DLD1 (cell line): Measurements from ENCODE around the gene GYG2.
"Not testable (repeated sequence)": the region's sequence is repeated elsewhere in the genome, so short reads cannot be mapped to it uniquely, and the experiment has no call there.

ENCODE experiments used
- in situ Hi-C: cut with HindIII; loops from 2 replicates; pipeline ENCODE4 v1.10.0; 2017; ENCODE audit warnings: low sequenced_read_pairs

GYG2 gene

DNA sequence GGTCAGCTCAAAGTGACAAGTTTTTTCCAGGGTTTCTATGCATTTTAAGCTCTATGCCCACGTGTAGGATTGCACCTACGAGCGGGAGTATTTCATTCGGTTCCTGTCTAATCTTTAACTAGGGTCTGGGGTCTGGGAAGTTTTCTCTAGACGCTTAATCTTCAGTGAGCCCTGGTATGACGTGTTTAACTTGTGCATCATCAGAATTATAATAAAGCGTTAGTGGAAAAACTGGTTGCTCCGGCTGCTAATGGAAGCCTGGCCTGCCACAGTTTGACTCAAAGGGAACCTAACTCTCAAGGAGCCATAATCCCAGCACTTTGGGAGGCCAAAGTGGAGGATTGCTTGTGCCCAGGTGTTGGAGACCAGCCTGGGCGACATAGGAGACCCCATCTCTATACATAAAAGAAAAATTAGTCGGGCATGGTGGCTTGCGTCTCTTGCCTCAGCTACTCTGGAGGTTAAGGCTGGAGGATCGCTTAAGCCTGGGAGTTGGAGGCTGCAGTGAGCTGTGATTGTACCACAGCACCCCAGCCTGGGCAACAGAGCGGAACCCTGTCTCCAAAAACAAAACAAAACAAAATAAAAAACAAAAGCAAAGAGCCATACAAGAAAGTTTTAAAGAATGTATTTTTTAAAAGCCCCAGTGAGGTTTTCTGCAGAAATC, 70.2 kb downstream of the GYG2 start:
- in situ Hi-C loops: no loop called here

GRCh38 chrX:2901367-2902036, 72.8 kb downstream of the GYG2 start:
- in situ Hi-C loops: no loop called here

DNA sequence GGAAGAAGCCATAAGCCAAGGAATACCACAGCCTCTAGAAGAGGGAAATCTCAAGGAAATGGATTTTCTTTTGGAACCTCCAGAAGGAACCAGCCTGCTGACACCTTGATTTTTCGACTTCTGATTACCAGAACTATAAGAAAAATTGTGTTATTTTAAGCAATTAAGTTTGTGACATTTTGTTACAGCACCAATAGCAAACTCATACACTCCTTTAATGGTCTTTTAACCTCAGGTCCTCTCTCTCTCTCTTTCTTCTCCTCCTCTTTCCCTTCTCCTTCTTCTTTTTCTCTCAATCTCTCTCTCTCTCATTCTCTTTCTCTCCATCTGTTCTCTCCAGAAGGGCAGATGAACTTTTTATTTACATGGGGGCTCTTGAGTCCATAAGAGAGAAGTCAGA, 74.1 kb downstream of the GYG2 start:
- in situ Hi-C loops: no loop called here

GRCh38 chrX:2903366-2903765, 74.6 kb downstream of the GYG2 start:
- in situ Hi-C loops: no loop called here

GRCh38 chrX:2907295-2907694, 78.6 kb downstream of the GYG2 start:
- in situ Hi-C loops: no loop called here

DNA sequence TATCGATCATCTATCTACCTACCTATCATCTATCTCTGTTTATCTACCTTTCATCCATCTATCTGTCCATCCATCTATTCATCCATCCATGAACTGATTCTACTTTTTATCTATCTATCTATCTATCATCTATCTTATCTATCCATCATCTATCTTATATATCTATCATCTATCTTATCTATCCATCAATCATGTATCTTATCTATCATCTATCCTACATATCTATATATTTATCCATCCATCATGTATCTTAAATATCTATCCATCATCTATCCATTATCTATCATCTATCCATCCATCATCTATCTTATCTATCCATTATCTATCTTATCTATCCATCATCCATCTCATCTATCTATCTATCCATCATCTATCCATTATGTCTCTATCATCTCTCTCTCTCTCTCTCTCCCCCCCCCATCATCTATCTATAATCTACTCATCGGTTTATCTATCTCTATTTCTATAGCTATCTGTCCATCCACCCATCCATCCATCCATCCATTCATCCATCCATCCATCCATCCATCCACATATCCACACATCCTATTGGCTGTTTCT, 79.5 kb downstream of the GYG2 start:
- in situ Hi-C loops: no loop called here

DNA sequence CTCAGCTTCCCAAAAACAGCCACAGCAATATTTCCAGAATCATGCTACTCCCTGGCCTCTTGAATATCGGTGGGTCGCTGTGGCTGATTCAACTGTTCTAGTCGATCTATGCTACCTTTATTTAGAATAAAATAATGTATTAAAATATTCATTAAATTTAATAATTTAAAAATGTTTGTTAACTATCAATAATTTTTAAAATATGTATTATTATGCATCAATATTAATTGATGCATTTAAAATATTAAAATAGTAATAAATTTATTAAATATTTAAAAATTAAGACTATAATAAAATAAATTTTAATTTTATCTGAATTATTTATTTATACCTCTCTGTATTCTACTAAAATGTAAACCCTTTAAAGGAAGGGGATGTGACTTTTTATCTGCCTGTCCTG, 81.4 kb downstream of the GYG2 start:
- in situ Hi-C loops: no loop called here

DNA sequence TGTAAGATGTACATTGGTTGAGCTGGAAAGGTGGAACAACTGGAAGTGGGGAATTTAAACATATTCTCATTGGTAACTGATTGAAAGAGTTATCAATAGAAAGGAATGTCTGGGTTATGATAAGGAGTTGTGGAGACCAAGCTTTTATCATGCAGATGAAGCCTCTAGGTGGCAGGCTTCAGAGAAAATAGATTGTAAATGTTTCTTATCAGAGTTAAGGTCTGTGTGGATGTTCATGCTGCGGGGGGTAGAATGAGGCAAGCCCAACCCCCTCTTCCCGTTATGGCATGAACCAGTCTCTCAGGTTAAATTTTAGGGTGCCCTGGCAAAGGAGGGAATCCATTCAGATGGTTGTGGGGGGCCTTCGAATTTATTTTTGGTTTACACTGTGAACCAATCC, 84.4 kb downstream of the GYG2 start:
- in situ Hi-C loops: no loop called here

DNA sequence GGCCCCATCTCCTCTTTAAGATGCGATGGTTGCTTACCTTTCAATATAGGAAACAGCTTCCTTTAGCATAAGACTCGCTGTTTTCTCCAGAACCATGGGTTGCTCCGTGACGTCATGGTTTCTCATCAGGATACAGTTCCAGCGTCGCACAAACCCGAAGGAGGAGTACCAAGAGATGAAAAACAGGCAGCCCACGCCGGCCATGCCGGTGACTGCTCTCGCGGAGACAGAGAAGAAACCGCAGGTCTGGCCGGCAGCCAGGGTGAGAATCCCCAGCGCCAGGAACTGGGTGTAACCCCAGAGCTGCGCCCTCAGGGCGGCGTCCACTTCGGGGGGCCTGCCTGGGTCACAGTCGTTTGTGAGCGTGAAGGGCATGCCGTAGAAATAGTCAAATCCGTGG, 89.0 kb downstream of the GYG2 start:
- in situ Hi-C loops: no loop called here

DNA sequence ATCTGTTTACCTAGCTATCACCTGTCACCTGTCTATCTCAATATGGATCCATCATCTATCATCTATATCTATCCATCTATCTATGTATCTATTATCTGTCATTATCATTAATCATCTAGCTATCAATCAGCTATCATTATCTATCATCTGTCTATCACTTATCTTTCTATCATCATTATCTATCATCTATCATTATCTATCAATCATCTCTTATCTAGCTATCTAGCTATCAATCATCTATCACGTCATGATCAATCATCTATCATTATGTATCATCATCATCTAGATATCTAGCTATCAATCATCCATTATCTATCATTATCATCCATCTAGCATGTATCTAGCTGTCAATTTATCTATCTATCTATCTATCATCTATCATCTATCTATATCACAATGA, 92.5 kb downstream of the GYG2 start:
- in situ Hi-C loops: no loop called here

DNA sequence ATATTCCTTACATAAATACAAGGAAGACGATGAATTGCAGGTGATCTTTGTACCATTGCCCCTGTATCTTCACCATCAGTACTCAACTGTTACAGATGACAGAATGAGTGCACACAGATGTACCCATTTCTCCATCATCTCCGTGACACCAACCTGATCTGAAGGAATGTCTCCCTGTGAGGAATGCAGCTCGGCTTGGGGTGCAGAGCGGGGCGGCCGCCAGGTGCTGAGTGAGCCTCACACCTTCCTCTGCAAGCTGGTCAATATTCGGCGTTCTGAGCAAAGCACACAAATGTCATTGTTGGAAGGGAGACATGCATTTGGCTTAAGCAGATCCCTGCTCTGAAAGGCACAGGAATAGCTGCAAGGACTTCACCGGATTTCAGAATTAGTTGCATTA, 93.0 kb downstream of the GYG2 start:
- in situ Hi-C loops: no loop called here

DNA sequence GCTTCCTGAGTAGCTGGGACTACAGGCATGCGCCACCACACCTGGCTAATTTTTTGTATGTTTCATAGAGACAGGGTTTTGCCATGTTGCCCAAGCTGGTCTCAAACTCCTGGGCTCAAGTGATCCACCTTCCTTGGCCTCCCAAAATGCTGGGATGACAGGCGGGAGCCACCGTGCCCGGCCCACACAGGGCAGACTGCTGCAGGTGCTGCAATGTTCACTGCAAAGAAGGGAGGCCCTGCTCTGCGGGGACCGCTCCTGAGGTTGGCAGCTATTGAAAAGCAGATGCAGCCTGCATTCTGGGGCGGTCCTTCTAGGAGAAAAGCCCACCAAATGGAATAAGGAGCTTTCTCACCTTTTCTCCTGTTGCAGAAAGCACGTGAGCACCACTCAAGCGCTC, 95.4 kb downstream of the GYG2 start:
- in situ Hi-C loops: no loop called here

GRCh38 chrX:2926255-2926654, 97.5 kb downstream of the GYG2 start:
- in situ Hi-C loops: not testable (repeated sequence)

DNA sequence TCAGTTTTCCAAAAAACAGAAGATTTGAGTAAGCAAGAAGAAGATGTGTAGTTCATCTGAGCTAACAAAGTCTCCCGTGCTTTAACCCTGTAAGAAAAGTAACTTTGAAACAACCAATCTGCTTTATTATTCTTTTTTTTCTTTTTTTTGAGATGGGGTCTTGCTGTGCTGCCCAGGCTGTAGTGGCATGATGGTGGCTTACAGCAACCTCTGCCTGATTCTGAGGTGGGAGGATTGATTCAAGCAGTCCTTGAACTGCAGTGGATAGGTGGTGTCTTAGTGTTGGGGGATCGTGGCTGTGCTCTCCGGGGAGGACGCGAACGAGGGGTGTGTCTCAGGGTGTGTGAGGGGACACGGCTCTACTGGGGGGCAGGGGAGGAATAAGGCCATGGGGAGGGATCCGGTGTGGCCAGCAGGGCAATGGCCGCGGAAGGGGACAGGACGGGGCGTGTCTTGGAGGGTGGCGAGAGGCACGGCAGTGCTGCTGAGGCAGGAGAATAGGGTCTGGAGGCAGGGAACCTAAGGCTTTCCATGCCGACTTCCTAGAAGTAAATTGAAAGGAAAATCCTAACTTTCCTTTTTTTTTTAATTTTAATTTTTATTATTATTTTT, 98.0 kb downstream of the GYG2 start:
- in situ Hi-C loops: no loop called here

- in situ Hi-C loops: no loop called here
Observed at GRCh38 chrX:2928191-2928582, 99.5 kb downstream of the GYG2 start.

DNA sequence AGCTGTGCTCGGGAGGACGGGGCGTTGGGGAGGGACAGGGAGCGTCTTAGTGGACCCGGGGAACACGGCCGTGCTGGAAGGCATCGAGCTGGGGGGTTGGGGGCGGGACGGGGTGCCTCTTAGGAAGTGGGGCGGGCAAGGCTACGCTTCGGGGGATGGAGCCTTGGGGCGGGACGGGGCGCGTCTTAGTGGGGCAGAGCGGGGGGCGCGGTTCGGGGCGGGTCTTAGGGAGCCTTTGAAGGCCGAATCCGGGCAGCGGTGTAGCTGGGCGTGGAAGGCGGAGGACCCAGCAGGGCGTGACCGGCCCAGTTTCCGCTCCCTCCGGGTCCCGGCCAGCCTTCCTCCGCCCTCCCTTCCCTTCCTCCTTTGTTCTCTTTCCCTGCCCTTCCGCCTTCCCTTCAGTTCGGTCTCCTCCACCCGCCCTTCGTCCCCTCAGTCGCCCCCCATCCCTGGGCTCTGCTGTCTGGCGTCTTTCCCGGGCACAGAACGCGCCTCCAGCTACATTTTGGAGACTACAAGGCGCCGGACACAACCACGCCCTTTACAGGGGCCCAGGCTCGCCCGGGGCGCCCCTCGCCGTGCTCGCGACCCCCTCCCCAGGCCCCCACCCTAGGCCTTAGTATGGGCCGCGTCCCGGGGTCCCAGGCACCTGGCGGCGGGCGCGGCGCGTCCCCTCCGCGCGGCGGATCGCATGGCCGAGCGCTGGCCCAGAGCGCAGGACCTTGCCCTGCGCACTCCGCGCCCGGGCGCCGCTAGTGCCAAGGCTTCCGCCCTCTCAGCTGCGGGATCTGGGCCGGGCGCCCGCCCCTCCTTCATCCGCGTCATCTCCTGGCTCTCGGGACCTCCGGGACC, 100.1 kb downstream of the GYG2 start, which contains the start of gene ARSD:
ARSD (minus strand) TSS at position 757 of the 852 bp plus-strand sequence; CDS start at position 693, 64 bp downstream.
- in situ Hi-C loops: no loop called here

DNA sequence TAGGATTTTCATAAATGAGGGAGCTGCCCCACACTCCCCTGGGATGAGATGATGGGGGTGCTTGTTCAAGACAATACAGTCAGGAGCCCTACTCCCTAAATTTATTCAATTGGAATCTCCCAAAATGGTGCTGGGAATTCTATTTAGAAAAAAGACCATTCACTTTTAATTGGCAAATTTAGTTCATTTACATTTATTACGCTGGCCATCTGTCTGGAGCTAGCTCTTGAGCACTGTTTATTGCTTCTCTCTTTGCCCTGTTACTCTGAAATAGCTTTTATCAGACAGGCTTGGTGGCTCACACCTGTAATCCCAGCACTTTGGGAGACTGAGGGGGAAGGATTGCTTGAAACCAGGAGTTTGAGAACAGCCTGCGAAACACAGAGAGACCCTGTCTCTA, 102.4 kb downstream of the GYG2 start:
- in situ Hi-C loops: no loop called here

GRCh38 chrX:2931612-2932011, 102.9 kb downstream of the GYG2 start:
- in situ Hi-C loops: no loop called here
